DOHH2 (cell line): ENCODE results near the gene SLC38A5.

Experiments used
- H3F3A ChIP-seq: fragments of 200-600 bp; sonication (generic), shearing (Covaris generic); 2 replicates; pipeline ENCODE4 v1.6.0; 2016; ENCODE audit warnings: antibody characterized with exemption, mild to moderate bottlenecking; ENCODE audit not compliant: control insufficient read depth, insufficient read depth
- H3K27ac ChIP-seq: fragments of 200-600 bp; sonication (generic); 2 replicates; pipeline ENCODE4 v1.5.1; 2014; ENCODE audit warnings: low read depth, mild to moderate bottlenecking, low read length, moderate library complexity
- H3K27me3 ChIP-seq: fragments of 200-600 bp; sonication (generic); 2 replicates; pipeline ENCODE4 v1.6.1; 2014; ENCODE audit warnings: mild to moderate bottlenecking, low read length, mixed read lengths; ENCODE audit not compliant: control insufficient read depth
- H3K36me3 ChIP-seq: fragments of 200-600 bp; sonication (generic); 2 replicates; pipeline ENCODE4 v1.6.1; 2014; ENCODE audit warnings: mild to moderate bottlenecking, low read length, moderate library complexity, mixed read lengths; ENCODE audit not compliant: control insufficient read depth
- H3K4me1 ChIP-seq: fragments of 200-600 bp; sonication (generic); 2 replicates; pipeline ENCODE4 v1.6.1; 2014; ENCODE audit warnings: mild to moderate bottlenecking, low read length, mixed read lengths; ENCODE audit not compliant: control insufficient read depth
- H3K4me2 ChIP-seq: fragments of 200-600 bp; sonication (generic); 2 replicates; pipeline ENCODE4 v1.6.0; 2014; ENCODE audit warnings: mild to moderate bottlenecking, low read length, moderate library complexity
- H3K4me3 ChIP-seq: fragments of 200-600 bp; sonication (generic); 2 replicates; pipeline ENCODE4 v1.5.1; 2014; ENCODE audit warnings: mild to moderate bottlenecking, low read length, mixed read lengths
- H3K79me2 ChIP-seq: fragments of 200-600 bp; sonication (generic); 2 replicates; pipeline ENCODE4 v1.6.1; 2014; ENCODE audit warnings: mild to moderate bottlenecking, low read length, mixed read lengths; ENCODE audit not compliant: control insufficient read depth
- H3K9me2 ChIP-seq: fragments of 200-600 bp; sonication (generic); replicated peaks from 2 replicates; pipeline ENCODE4 v1.6.1; 2014; ENCODE audit warnings: mild to moderate bottlenecking, low read length, mixed read lengths; ENCODE audit not compliant: control insufficient read depth
- H3K9me3 ChIP-seq: fragments of 200-600 bp; sonication (generic); 2 replicates; pipeline ENCODE4 v1.6.1; 2014; ENCODE audit warnings: antibody characterized with exemption, low read length, mixed read lengths; ENCODE audit not compliant: control insufficient read depth, insufficient read depth
- H4K20me1 ChIP-seq: fragments of 200-600 bp; sonication (generic); 2 replicates; pipeline ENCODE4 v1.6.0; 2014; ENCODE audit warnings: low read depth, mild to moderate bottlenecking, antibody characterized with exemption, low read length, moderate library complexity; ENCODE audit not compliant: control insufficient read depth, insufficient read depth
- EZH2phosphoT487 ChIP-seq: fragments of 200-600 bp; sonication (generic); IDR thresholded peaks from 2 replicates; pipeline ENCODE4 v1.6.1; 2017; ENCODE audit warnings: borderline replicate concordance, mild to moderate bottlenecking, antibody characterized with exemption, low read length, moderate library complexity, mixed read lengths
- TF ChIP-seq, protein P1 (sequence below): fragments of 200-600 bp; sonication (generic); IDR thresholded peaks from one replicate; pipeline ENCODE4 v1.5.1; 2014; ENCODE audit warnings: antibody characterized with exemption, mild to moderate bottlenecking, low read depth, low read length; ENCODE audit not compliant: poor library complexity, severe bottlenecking

The SLC38A5 gene

DNA sequence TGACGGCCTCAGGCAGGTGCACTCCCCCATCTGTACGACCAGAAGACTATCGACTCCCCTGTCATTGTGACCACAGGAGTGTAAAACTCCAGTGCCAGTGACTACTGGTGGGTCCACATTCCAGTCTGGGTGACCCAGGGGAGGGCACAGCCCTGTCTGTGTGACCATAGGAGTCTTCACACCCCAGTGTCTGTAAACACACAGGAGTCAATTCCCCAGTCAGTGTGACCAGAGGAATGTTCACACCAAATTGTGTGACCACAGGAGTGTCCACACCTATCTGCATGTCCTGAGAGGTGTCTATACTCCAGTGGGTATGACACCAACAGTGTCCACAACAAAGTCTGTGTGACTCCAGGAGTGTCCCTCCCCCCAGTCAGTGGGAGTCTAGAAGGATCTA is 18.0 kb upstream of the SLC38A5 start:
- TF ChIP-seq, protein P1, sequence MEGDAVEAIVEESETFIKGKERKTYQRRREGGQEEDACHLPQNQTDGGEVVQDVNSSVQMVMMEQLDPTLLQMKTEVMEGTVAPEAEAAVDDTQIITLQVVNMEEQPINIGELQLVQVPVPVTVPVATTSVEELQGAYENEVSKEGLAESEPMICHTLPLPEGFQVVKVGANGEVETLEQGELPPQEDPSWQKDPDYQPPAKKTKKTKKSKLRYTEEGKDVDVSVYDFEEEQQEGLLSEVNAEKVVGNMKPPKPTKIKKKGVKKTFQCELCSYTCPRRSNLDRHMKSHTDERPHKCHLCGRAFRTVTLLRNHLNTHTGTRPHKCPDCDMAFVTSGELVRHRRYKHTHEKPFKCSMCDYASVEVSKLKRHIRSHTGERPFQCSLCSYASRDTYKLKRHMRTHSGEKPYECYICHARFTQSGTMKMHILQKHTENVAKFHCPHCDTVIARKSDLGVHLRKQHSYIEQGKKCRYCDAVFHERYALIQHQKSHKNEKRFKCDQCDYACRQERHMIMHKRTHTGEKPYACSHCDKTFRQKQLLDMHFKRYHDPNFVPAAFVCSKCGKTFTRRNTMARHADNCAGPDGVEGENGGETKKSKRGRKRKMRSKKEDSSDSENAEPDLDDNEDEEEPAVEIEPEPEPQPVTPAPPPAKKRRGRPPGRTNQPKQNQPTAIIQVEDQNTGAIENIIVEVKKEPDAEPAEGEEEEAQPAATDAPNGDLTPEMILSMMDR = no peak
- no peak for TF ChIP-seq EZH2phosphoT487
- Histone ChIP-seq H3F3A (no peaks in the 10 kb centered on the region), H4K20me1 (no peaks in the 10 kb centered on the region), H3K36me3 (peaks cover 13% of the 10 kb centered on the region), H3K9me3 (no peaks in the 10 kb centered on the region), H3K4me3 (no peak overlapping the region), H3K27me3 (no peaks in the 10 kb centered on the region), H3K27ac (no peak overlapping the region), H3K4me1 (no peaks in the 10 kb centered on the region), H3K4me2 (no peak overlapping the region), H3K9me2 (no peaks in the 10 kb centered on the region), H3K79me2 (no peaks in the 10 kb centered on the region)

DNA sequence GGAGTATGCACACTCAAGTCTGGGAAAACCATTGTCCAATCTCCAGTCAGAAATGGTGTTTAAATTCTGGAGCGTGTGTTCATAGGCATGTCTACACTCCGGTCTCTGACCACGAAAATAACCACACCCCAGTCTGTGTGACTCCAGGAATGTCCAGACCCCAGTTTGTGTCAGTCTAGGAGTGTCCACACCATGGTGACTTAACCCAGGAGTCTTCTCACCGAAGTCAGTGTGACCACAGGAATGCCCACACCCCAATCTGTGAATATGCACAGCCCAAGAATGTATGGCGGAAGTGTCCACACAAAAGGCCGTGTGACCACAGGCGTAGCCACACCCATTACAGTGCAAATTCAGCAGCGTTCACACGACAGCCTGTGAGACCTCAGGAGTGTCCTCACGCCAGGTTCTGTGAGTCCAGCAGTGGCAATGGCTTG is 17.3 kb upstream of the SLC38A5 start:
- no peaks in the 10 kb centered on the region for H3K4me1 ChIP-seq
- H4K20me1 ChIP-seq = no peaks in the 10 kb centered on the region
- TF ChIP-seq EZH2phosphoT487 = no peak
- TF ChIP-seq, protein P1 = no peak
- no peak overlapping the region for H3K27ac ChIP-seq
- H3K9me2 ChIP-seq = no peaks in the 10 kb centered on the region
- no peak overlapping the region for H3K4me3 ChIP-seq
- H3F3A ChIP-seq = no peaks in the 10 kb centered on the region
- H3K79me2 ChIP-seq = no peaks in the 10 kb centered on the region
- H3K27me3 ChIP-seq = no peaks in the 10 kb centered on the region
- H3K4me2 ChIP-seq = no peak overlapping the region
- no peaks in the 10 kb centered on the region for H3K9me3 ChIP-seq
- H3K36me3 ChIP-seq = peaks cover 16% of the 10 kb centered on the region

DNA sequence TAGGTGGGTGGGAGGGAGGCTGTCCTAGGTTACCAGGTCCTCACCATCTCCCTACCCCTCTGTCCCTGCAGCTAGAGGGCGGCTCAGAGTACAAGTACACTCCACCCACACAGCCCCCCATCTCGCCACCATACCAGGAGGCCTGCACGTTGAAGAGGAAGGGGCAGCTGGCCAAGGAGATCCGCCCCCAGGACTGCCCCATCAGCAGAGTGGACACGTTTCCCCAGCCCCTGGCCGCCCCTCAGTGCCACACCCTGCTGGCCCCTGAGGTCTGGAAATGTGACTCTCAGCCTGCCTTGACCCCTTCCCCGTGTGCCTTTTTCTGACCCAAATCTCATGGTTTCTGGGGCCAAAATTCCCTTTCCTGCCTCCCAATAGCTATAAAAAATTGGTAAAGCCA is 12.5 kb upstream of the SLC38A5 start:
- no peak overlapping the region for H3K27ac ChIP-seq
- H3K4me1 ChIP-seq = peaks cover 2% of the 10 kb centered on the region
- H3K4me3 ChIP-seq = no peak overlapping the region
- H3K4me2 ChIP-seq = no peak overlapping the region
- no peak for TF ChIP-seq EZH2phosphoT487
- TF ChIP-seq, protein P1 = no peak
- H4K20me1 ChIP-seq = no peaks in the 10 kb centered on the region
- H3K36me3 ChIP-seq = peaks cover 39% of the 10 kb centered on the region
- no peaks in the 10 kb centered on the region for H3F3A ChIP-seq
- H3K79me2 ChIP-seq = peaks cover 16% of the 10 kb centered on the region
- H3K9me3 ChIP-seq = no peaks in the 10 kb centered on the region
- no peaks in the 10 kb centered on the region for H3K9me2 ChIP-seq
- H3K27me3 ChIP-seq = no peaks in the 10 kb centered on the region

DNA sequence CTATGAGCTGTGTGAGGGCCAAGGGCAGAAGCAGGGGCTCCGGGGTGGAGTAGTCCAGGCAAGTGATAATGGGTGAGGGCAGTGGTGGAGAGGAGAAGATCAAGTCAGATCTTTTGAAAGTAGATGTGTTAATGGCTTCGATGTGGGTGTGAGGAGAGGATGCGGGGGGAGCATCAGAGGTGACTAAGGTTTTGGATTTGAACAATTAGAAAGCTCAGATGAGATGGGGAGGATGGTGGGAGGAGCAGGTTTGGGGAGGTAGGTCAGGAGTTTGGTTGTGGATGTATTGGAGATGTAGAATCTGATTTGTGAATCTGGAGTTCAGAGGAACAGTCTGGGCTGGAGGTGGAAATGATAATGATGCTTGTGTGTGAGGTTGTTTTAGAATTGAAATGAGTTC is 10.5 kb upstream of the SLC38A5 start:
- H3K9me3 ChIP-seq = no peaks in the 10 kb centered on the region
- no peaks in the 10 kb centered on the region for H3K27me3 ChIP-seq
- H3K9me2 ChIP-seq = no peaks in the 10 kb centered on the region
- H3K4me2 ChIP-seq = no peak overlapping the region
- no peak for TF ChIP-seq EZH2phosphoT487
- TF ChIP-seq, protein P1 = no peak
- H3F3A ChIP-seq = no peaks in the 10 kb centered on the region
- peaks cover 36% of the 10 kb centered on the region for H3K36me3 ChIP-seq
- H3K4me1 ChIP-seq = peaks cover 6% of the 10 kb centered on the region
- peaks cover 33% of the 10 kb centered on the region for H3K79me2 ChIP-seq
- H4K20me1 ChIP-seq = 0 out of 2 replicates have a peak, but pooled peaks cover 4% of the 10 kb centered on the region
- H3K27ac ChIP-seq = no peak overlapping the region
- H3K4me3 ChIP-seq = no peak overlapping the region
